ENCODE measurements around the gene ABLIM3. TPM values are rescaled to one million over a fixed set of nuclear protein-coding genes. Genes with fewer than 3 reads are reported as not detected.

ABLIM3 gene
- total and polyA plus RNA-seq, 2 donors, result 1.4 to 7.3 TPM

GRCh38 chr5:149205625-149206523 lies 64.6 kb downstream of the ABLIM3 start:
- Histone ChIP-seq H3K9me3 (ENCODE audit: control insufficient read depth in 2 of 2, insufficient read depth in 1 of 2, low read length in 1 of 2) (no peaks in the 10 kb centered on the region), H3K36me3 (ENCODE audit: control insufficient read depth in 2 of 2, insufficient read depth in 2 of 2, low read length in 1 of 2) (no peaks in the 10 kb centered on the region), H3K4me3 (ENCODE audit: low read length in 2 of 2) (no peak overlapping the region), H3K27ac (ENCODE audit: low read depth in 1 of 2, low read length in 1 of 2) (no peak overlapping the region), H3K27me3 (ENCODE audit: control insufficient read depth in 2 of 2, insufficient read depth in 1 of 2, low read length in 1 of 2) (peaks cover 0 to 2% of the 10 kb centered on the region in 2 donors), H3K4me1 (ENCODE audit: control insufficient read depth in 2 of 2, insufficient read depth in 2 of 2, low read length in 2 of 2) (no peaks in the 10 kb centered on the region)
- WGBS, result 94% methylated on average over 10 of the region's 10 CpGs
- DNase-seq (ENCODE audit: low read depth in 6 of 9, low spot score in 9 of 9), result no peak

DNA sequence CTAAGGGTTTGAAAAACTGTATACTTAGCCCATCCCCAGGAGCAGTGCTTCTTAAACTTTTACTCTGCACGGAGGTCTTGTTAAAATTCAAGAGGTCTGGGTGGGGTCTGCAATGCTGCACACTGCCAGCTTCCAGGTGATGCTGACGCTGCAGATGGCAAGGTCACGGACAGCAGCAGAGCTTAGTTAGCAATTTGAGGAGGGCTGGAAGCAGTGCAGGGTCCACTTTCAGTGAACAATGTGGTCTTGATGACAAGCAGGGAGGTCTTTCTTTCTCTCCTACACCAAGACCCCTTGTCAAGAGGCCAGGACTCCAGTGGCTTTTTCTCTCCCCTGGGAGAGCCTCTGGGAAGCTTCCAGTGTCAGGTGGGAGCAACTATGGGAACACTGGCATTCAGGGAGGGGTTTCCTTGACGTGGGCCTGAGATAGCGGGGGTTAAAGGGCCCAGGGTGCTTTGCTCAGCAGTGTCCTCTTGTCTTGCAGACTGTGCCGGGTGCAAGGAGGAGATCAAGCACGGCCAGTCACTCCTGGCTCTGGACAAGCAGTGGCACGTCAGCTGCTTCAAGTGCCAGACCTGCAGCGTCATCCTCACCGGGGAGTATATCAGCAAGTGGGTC lies 65.3 kb downstream of the ABLIM3 start:
- no peaks in the 10 kb centered on the region for H3K9me3 ChIP-seq (ENCODE audit: control insufficient read depth in 2 of 2, insufficient read depth in 1 of 2, low read length in 1 of 2)
- WGBS, result 92% methylated on average over 10 of the region's 10 CpGs
- peaks cover 0 to 2% of the 10 kb centered on the region in 2 donors for H3K27me3 ChIP-seq (ENCODE audit: control insufficient read depth in 2 of 2, insufficient read depth in 1 of 2, low read length in 1 of 2)
- DNase-seq (ENCODE audit: low read depth in 6 of 9, low spot score in 9 of 9), result no peak
- no peaks in the 10 kb centered on the region for H3K36me3 ChIP-seq (ENCODE audit: control insufficient read depth in 2 of 2, insufficient read depth in 2 of 2, low read length in 1 of 2)
- H3K4me1 ChIP-seq (ENCODE audit: control insufficient read depth in 2 of 2, insufficient read depth in 2 of 2, low read length in 2 of 2), result no peaks in the 10 kb centered on the region
- no peak overlapping the region for H3K4me3 ChIP-seq (ENCODE audit: low read length in 2 of 2)
- H3K27ac ChIP-seq (ENCODE audit: low read depth in 1 of 2, low read length in 1 of 2), result no peak overlapping the region

DNA sequence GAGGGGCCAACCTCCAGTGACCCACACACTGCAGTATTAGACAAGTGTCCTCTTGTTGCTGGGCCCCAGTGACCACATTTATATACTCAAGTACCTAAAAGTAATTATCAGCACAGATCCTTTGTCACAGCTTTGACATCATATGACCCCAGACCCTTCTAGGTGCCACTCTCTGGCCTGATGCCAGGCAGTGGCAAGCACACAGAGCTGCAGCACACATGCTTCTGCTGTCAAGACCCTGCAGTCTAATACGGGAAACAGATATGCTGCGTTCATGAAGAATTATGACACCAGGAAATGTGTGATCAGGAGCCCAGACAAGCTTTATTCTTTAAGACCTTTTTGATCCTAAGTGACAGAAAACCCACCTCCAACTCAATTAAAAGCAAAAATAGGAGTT lies 66.5 kb downstream of the ABLIM3 start:
- peaks cover 0 to 2% of the 10 kb centered on the region in 2 donors for H3K27me3 ChIP-seq (ENCODE audit: control insufficient read depth in 2 of 2, insufficient read depth in 1 of 2, low read length in 1 of 2)
- no peak overlapping the region for H3K4me3 ChIP-seq (ENCODE audit: low read length in 2 of 2)
- H3K36me3 ChIP-seq (ENCODE audit: control insufficient read depth in 2 of 2, insufficient read depth in 2 of 2, low read length in 1 of 2), result no peaks in the 10 kb centered on the region
- no peaks in the 10 kb centered on the region for H3K4me1 ChIP-seq (ENCODE audit: control insufficient read depth in 2 of 2, insufficient read depth in 2 of 2, low read length in 2 of 2)
- no peaks in the 10 kb centered on the region for H3K9me3 ChIP-seq (ENCODE audit: control insufficient read depth in 2 of 2, insufficient read depth in 1 of 2, low read length in 1 of 2)
- no peak overlapping the region for H3K27ac ChIP-seq (ENCODE audit: low read depth in 1 of 2, low read length in 1 of 2)
- 34% methylated on average over 2 of the region's 2 CpGs for WGBS
- DNase-seq (ENCODE audit: low read depth in 6 of 9, low spot score in 9 of 9), result no peak

GRCh38 chr5:149210225-149210624 lies 68.9 kb downstream of the ABLIM3 start:
- Histone ChIP-seq H3K27me3 (ENCODE audit: control insufficient read depth in 2 of 2, insufficient read depth in 1 of 2, low read length in 1 of 2) (peaks cover 0 to 2% of the 10 kb centered on the region in 2 donors), H3K4me3 (ENCODE audit: low read length in 2 of 2) (no peak overlapping the region), H3K4me1 (ENCODE audit: control insufficient read depth in 2 of 2, insufficient read depth in 2 of 2, low read length in 2 of 2) (no peaks in the 10 kb centered on the region), H3K27ac (ENCODE audit: low read depth in 1 of 2, low read length in 1 of 2) (no peak overlapping the region), H3K9me3 (ENCODE audit: control insufficient read depth in 2 of 2, insufficient read depth in 1 of 2, low read length in 1 of 2) (no peaks in the 10 kb centered on the region), H3K36me3 (ENCODE audit: control insufficient read depth in 2 of 2, insufficient read depth in 2 of 2, low read length in 1 of 2) (no peaks in the 10 kb centered on the region)
- no peak for DNase-seq (ENCODE audit: low read depth in 6 of 9, low spot score in 9 of 9)
- 97% methylated on average over 4 of the region's 4 CpGs for WGBS

DNA sequence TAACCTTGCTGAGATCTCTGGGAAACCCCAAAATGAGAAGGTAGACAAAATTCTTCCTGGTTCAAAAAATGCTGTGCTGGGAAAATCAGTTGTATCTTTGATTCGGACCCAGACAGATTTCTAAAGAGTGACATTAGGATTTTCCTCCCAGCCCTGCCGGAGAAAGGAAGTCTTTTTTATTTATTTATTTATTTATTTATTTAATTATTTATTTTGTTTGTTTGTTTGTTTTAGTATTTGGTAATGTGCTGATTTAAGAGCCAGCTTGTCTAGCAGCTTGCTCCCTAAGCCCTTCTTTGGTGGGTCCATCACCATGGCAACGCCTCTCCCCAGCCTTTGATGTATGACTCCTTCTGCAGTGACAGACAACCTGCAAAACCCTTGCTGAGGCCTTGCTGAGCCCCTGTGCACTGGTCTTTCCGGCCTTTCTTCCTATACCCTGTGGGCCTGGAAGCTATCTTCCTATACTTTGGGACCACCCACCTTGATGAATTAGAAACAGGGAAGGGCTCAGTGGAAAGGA lies 69.7 kb downstream of the ABLIM3 start:
- H3K27ac ChIP-seq (ENCODE audit: low read depth in 1 of 2, low read length in 1 of 2), result no peak overlapping the region
- 93% methylated on average over 4 of the region's 4 CpGs for WGBS
- DNase-seq (ENCODE audit: low read depth in 6 of 9, low spot score in 9 of 9), result peak; percentile 6 to 76 (median 34)
- no peaks in the 10 kb centered on the region for H3K4me1 ChIP-seq (ENCODE audit: control insufficient read depth in 2 of 2, insufficient read depth in 2 of 2, low read length in 2 of 2)
- H3K9me3 ChIP-seq (ENCODE audit: control insufficient read depth in 2 of 2, insufficient read depth in 1 of 2, low read length in 1 of 2), result no peaks in the 10 kb centered on the region
- no peaks in the 10 kb centered on the region for H3K36me3 ChIP-seq (ENCODE audit: control insufficient read depth in 2 of 2, insufficient read depth in 2 of 2, low read length in 1 of 2)
- no peak overlapping the region for H3K4me3 ChIP-seq (ENCODE audit: low read length in 2 of 2)
- peaks cover 0 to 2% of the 10 kb centered on the region in 2 donors for H3K27me3 ChIP-seq (ENCODE audit: control insufficient read depth in 2 of 2, insufficient read depth in 1 of 2, low read length in 1 of 2)

DNA sequence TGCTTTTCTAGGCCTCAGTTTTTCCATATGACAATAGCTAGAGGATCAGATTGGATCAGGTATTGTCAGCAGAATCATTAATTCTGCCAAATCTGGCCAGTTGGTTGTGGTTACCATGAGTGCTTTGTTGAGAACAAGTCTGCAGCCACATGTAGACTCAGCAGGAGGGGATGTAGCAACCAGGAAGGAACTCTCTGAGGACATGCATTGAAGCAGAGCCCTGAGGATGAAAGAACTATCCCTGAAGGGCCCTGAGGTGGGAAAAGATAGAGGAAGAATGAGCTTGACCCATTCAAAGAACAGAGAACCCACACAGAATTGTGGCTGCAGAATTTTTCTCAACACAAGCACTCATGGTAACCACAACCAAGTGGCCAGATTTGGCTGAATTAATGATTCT lies 70.3 kb downstream of the ABLIM3 start:
- Histone ChIP-seq H3K4me3 (ENCODE audit: low read length in 2 of 2) (no peak overlapping the region), H3K4me1 (ENCODE audit: control insufficient read depth in 2 of 2, insufficient read depth in 2 of 2, low read length in 2 of 2) (no peaks in the 10 kb centered on the region), H3K27ac (ENCODE audit: low read depth in 1 of 2, low read length in 1 of 2) (no peak overlapping the region), H3K36me3 (ENCODE audit: control insufficient read depth in 2 of 2, insufficient read depth in 2 of 2, low read length in 1 of 2) (no peaks in the 10 kb centered on the region), H3K27me3 (ENCODE audit: control insufficient read depth in 2 of 2, insufficient read depth in 1 of 2, low read length in 1 of 2) (peaks cover 0 to 2% of the 10 kb centered on the region in 2 donors), H3K9me3 (ENCODE audit: control insufficient read depth in 2 of 2, insufficient read depth in 1 of 2, low read length in 1 of 2) (no peaks in the 10 kb centered on the region)
- no peak for DNase-seq (ENCODE audit: low read depth in 6 of 9, low spot score in 9 of 9)

- H3K36me3 ChIP-seq (ENCODE audit: control insufficient read depth in 2 of 2, insufficient read depth in 2 of 2, low read length in 1 of 2), result no peaks in the 10 kb centered on the region
- peaks cover 0 to 2% of the 10 kb centered on the region in 2 donors for H3K27me3 ChIP-seq (ENCODE audit: control insufficient read depth in 2 of 2, insufficient read depth in 1 of 2, low read length in 1 of 2)
- H3K4me3 ChIP-seq (ENCODE audit: low read length in 2 of 2), result no peak overlapping the region
- WGBS, result 92% methylated on average over 7 of the region's 7 CpGs
- no peaks in the 10 kb centered on the region for H3K4me1 ChIP-seq (ENCODE audit: control insufficient read depth in 2 of 2, insufficient read depth in 2 of 2, low read length in 2 of 2)
- no peak overlapping the region for H3K27ac ChIP-seq (ENCODE audit: low read depth in 1 of 2, low read length in 1 of 2)
- no peak for DNase-seq (ENCODE audit: low read depth in 6 of 9, low spot score in 9 of 9)
- H3K9me3 ChIP-seq (ENCODE audit: control insufficient read depth in 2 of 2, insufficient read depth in 1 of 2, low read length in 1 of 2), result no peaks in the 10 kb centered on the region
Observed at GRCh38 chr5:149212198-149212951, 71.1 kb downstream of the ABLIM3 start.

GRCh38 chr5:149213264-149213880 lies 72.1 kb downstream of the ABLIM3 start:
- H3K9me3 ChIP-seq (ENCODE audit: control insufficient read depth in 2 of 2, insufficient read depth in 1 of 2, low read length in 1 of 2), result no peaks in the 10 kb centered on the region
- H3K27ac ChIP-seq (ENCODE audit: low read depth in 1 of 2, low read length in 1 of 2), result no peak overlapping the region
- no peak overlapping the region for H3K4me3 ChIP-seq (ENCODE audit: low read length in 2 of 2)
- WGBS, result 97% methylated on average over 13 of the region's 13 CpGs
- H3K4me1 ChIP-seq (ENCODE audit: control insufficient read depth in 2 of 2, insufficient read depth in 2 of 2, low read length in 2 of 2), result no peaks in the 10 kb centered on the region
- H3K36me3 ChIP-seq (ENCODE audit: control insufficient read depth in 2 of 2, insufficient read depth in 2 of 2, low read length in 1 of 2), result no peaks in the 10 kb centered on the region
- peaks cover 0 to 2% of the 10 kb centered on the region in 2 donors for H3K27me3 ChIP-seq (ENCODE audit: control insufficient read depth in 2 of 2, insufficient read depth in 1 of 2, low read length in 1 of 2)
- no peak for DNase-seq (ENCODE audit: low read depth in 6 of 9, low spot score in 9 of 9)

Data from thymus (tissue), 11 donors.